HG02623 (cell line): ENCODE measurements around the gene ARVCF.
A peak's percentile ranks its signal among the peaks of the same experiment; 100 is the strongest.

Experiments
- ATAC-seq: cut with Tn5 transposase; IDR thresholded peaks from one replicate; pipeline ENCODE4 v1.9.1; 2021; ENCODE audit warnings: moderate library complexity; ENCODE audit not compliant: unreplicated experiment

Gene ARVCF

GRCh38 chr22:20016734-20017621 is at the start of gene ARVCF:
TSS of gene ARVCF (minus strand) at chr22:20016823. CDS start at chr22:19990794, 26,029 bp downstream.
- peak; percentile 57 for ATAC-seq

GRCh38 chr22:20065896-20066616 is 49.4 kb upstream of the ARVCF start:
- no peak for ATAC-seq

- no peak for ATAC-seq
Observed at GRCh38 chr22:20064545-20065262, 48.1 kb upstream of the ARVCF start.

GRCh38 chr22:20064140-20064480 is 47.5 kb upstream of the ARVCF start:
- no peak for ATAC-seq

GRCh38 chr22:20063271-20064139 is 46.9 kb upstream of the ARVCF start:
- ATAC-seq: no peak

GRCh38 chr22:20062766-20063083 is 46.1 kb upstream of the ARVCF start:
- no peak for ATAC-seq

- no peak for ATAC-seq
Observed at GRCh38 chr22:20062043-20062765, 45.6 kb upstream of the ARVCF start.

- no peak for ATAC-seq
Observed at GRCh38 chr22:20061481-20061861, 44.8 kb upstream of the ARVCF start.

GRCh38 chr22:20060700-20061480 is 44.3 kb upstream of the ARVCF start:
- ATAC-seq: no peak

- no peak for ATAC-seq
Observed at GRCh38 chr22:20058989-20059770, 42.6 kb upstream of the ARVCF start.

GRCh38 chr22:20057596-20058268 is 41.1 kb upstream of the ARVCF start:
- ATAC-seq: no peak

GRCh38 chr22:20056696-20057386 is 40.2 kb upstream of the ARVCF start:
- no peak for ATAC-seq

GRCh38 chr22:20056161-20056560 is 39.5 kb upstream of the ARVCF start:
- no peak for ATAC-seq

- ATAC-seq: no peak
Observed at GRCh38 chr22:20055654-20056053, 39.0 kb upstream of the ARVCF start.

- no peak for ATAC-seq
Observed at GRCh38 chr22:20055144-20055543, 38.5 kb upstream of the ARVCF start.

- no peak for ATAC-seq
Observed at GRCh38 chr22:20054485-20054884, 37.9 kb upstream of the ARVCF start.

- no peak for ATAC-seq
Observed at GRCh38 chr22:20054034-20054427, 37.4 kb upstream of the ARVCF start.
